CD4-positive, alpha-beta T cell treated with Interleukin-4 for 4 hours (primary cell): ENCODE results near the gene CCNQ.

ENCODE experiments used
- DNase-seq: peaks from one replicate; pipeline ENCODE4 v3.0.0-alpha.2; 2020

Gene CCNQ

DNA sequence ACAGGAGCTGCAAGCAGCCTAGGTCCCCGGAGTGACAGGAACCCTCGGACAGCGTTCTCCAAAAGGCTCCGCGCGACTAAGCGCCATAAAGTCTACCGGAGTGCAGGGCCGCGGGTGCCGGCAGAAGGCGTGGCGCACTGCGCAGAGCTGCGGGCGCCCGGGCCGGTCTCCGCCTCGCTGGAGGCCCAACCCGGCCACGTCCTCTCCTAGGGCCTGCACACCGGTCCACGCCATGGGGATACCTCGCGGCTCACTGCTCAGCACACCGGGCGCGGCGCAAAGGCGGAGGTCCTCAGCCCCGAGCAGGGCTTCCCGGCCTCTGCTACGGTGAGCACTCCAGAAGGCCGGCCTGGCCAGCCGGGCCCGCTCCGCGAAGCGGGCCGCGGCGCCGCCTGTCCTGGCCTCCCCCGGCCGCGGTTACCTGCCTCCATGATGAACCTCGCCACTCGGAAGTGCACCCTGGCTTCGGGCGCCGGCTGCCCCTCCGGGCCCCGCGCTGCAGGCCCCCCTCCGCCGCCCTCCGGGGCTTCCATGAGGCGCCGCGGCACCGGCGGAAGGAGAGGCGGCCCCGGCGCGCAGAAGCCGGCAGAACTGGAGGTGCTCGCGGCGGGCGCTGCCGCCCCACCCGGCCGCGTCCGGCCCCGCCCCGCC, at the start of gene CCNQ:
Gene CCNQ, minus strand, starts transcription at position 599 of the 651 bp plus-strand sequence. Its CDS starts 66 bp downstream, at position 533.
- no peak for DNase-seq

DNA sequence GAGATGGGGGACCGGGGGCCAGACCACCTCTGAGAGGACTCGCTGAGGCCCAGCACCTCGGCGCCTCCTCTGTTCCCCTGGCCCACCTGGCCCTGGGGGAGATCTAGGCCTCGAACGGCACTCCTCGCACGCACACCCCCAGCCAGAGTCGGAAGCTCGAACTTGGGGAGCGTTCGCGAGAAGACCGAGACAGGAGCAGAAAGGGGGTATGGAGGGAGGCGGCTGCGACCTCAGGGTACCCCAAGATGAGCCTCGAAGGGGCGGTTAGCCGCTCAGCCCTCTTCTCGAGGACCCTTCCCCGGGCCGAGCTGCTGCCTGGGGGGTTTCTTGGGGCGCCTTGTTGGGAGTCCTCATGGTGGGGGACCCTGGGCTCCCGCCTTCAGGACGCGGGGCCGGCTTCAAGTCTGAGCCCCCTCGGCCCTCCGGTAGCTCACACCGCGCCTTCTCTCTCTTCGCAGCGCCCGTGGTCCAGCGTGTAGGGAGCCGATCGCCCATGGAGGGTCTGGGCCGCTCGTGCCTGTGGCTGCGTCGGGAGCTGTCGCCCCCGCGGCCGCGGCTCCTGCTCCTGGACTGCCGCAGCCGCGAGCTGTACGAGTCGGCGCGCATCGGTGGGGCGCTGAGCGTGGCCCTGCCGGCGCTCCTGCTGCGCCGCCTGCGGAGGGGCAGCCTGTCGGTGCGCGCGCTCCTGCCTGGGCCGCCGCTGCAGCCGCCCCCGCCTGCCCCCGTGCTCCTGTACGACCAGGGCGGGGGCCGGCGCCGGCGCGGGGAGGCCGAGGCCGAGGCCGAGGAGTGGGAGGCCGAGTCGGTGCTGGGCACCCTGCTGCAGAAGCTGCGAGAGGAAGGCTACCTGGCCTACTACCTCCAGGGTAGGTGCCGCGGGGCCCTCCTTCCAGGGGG, 48.8 kb upstream of the CCNQ start:
- DNase-seq, result no peak

DNA sequence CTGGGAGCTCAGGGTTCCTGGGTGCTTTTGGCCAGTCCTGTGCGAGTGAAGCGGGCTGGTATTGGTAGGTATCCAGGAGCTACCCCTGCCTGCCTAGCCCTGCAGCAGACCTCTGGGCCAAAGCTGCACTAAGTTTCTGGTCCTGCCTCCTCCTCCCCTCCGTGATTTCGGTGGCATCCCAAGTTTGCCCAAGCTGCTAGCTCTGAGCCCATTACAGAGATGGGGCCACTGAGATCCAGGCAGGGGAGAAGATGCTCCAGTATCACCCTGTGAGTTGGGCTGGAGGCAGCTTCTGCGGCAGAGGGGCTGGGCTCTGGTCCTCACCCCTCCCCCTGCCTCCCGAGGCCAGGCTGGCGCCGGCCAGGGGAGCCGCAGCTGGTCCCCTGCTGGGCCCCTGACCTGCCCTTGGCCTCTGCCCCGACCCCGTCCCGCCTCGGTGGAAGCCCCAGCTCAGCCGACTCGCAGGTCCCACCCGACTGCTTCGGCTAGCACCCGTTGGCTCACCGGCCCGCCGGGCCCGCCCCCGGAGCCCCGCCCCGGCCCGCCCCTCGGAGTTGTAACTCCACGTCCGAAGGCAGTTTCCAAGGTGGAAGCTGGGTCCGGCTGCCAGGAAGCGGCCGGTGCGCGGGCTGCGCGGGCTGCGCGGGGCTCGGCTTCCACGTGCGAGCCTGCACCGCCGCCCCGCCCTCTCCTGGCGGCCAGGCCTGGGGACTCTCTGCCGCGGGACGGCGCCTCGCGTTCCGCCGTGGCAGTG, 47.9 kb upstream of the CCNQ start, which contains the start of gene DUSP9:
Gene DUSP9, plus strand, starts transcription at position 584 of the 754 bp plus-strand sequence. CDS start 751 bp downstream, outside the sequence.
- no peak for DNase-seq

DNA sequence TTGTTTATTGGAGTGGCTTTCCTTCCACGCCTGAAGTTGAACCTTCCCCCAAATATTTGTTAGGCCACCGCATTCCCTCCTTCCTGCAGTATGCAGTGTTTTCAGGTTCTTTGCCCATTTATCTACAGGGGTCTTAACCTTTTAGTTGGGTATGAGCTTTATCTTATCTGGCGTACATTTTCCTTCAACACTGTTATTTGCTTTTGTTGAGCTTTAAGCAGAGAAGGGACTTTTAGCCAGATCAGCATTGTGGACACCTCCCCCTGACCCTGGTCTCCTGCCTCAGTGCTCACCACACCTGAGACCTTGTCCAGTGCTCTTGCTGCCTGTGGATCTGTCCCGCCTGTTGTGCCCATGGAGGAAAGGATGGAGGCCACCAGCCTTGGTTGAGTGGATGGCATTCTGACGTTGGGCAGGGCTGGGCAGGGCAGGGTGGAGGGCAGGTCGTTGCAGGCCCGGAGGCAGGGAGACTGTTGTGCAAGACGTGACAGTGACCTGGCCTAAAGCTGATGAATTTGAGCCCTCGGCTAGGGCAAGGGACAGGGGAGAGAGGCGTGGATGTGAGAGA, 47.1 kb upstream of the CCNQ start:
- DNase-seq, result no peak

DNA sequence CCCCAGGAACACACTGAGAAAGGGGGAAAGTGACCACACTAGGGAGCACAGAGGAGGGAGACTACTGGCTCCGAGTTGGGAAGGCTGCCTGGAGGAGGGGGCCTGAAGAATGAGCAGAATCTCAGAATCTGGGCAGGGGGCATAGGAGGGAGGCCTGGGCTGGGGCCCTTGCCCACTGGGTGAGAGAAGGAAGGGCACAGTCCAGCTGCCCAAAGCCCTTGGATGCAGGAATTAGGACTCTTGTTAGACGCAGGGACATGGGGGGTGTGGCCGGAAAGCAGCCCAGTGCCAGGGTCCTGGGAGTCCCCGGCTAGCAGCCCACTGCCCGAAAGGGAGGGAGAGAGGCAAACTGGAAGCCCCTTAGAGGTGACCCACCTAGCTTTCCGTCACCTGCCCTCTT, 46.2 kb upstream of the CCNQ start:
- DNase-seq, result no peak

DNA sequence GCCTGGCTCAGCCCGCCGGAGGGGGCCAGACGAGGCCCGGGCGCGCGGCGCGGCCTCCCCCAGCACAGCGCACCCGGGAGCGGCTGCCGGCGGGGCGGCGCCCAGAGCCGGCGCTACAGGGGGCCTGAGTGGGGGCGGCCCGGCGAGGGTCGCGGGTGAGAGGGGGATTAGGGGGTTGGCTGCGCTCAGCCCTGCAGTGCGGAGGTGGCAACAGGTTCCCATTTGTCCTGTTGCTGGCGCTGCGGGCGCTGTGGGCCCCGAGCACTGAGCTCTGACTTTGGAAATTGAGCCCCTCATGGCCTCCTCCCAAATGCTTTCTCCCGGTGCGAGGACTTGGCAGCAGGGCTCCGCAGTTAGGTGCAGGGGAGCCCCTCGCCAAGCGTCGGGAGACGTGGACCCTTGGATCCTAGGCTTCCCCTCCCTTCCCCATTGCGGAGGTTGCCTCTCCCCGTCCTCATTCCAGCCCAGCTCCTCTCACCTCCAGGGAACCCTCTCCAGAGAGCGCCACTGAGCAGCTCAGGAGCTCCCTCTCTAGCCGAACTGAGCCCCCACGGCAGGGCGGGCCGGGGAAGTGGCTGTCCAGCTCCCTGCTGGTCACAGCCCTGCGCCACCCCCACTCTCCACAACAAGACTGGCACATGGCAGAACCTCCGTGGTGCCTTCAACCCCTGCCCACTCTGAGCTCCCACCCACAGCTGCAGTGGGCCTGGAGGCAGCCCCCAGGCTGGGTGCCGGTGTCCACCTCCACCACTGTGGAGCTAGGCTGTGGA, 45.6 kb upstream of the CCNQ start:
- DNase-seq, result no peak

DNA sequence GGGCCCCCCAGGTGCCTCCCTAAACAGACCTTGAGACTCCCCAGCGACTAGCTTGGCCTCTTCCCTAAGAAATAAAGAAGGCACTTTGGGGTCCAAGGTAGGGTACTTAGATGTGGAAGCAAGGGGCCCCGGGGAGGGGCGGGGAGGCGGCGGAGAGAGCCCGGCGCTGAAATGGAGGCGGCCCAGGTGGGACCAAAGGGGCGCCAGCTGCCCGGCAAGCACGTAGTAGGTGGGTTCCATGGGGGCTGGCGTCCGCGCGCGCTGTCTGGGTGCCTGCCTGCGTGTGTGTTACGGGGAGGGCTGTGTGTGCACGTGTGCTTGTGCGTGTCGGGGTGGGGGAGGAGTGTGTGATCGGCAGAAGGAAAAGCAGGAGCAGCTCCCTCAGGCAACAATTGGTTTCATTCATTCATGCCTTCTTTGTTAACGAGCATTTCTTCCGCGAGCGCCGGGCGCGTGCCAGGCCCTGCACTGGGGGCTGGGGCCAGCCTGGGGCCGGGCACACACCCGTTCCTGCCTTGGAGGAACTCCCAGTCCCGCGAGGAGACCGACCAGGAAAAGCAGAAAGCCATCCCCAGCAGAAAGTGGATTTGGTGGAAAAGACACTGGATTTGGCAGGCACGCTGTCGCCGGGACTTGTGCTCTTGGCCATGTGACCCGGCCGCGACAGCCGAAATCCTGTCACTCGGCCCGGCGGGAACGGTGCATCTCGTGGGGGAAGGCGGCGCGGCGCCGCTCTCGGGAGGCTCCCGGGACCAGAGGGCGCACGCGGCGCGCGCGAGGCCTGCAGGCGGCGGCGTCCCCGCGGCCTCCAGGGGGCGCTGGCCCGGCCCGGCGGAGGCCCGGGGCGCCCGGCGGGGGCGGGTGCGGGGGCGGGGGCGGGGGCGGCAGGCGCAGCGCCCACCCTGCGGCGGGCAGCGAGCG, 44.8 kb upstream of the CCNQ start:
- no peak for DNase-seq

DNA sequence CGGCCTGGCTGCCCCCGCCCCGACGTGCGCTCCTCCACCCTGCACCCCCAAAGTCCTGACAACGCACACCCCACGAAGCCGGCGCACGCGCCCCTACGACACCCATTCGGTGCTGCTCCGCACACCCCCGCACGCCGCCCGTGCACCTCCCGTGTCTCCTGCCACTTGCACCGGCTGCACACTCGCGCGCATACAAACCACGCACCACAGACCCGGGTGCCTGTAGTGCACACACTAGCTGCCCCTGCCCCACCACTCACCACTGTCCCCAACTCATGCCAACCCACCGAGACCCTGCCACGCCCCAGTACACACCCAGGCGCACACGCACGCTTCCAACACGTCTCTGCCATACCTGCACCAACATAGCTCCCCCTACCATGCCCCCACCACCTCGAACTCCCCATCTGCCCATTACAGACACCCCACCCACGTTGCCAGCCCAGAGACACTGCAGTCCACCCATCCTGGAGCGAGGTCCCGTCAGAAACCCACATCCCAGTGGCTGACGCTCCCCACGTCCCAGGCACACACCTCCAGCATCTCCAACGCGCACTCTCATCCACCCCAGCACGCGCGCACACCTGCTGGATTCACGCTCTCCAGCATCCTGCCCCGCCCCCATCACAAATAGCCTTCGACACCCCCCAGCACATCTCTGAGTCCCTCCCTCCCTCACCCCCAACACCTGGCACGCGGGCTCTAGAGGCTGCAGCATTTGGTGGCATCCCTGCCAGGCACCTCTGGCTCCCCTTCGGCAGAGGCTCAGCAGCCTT, 43.9 kb upstream of the CCNQ start:
- no peak for DNase-seq

DNA sequence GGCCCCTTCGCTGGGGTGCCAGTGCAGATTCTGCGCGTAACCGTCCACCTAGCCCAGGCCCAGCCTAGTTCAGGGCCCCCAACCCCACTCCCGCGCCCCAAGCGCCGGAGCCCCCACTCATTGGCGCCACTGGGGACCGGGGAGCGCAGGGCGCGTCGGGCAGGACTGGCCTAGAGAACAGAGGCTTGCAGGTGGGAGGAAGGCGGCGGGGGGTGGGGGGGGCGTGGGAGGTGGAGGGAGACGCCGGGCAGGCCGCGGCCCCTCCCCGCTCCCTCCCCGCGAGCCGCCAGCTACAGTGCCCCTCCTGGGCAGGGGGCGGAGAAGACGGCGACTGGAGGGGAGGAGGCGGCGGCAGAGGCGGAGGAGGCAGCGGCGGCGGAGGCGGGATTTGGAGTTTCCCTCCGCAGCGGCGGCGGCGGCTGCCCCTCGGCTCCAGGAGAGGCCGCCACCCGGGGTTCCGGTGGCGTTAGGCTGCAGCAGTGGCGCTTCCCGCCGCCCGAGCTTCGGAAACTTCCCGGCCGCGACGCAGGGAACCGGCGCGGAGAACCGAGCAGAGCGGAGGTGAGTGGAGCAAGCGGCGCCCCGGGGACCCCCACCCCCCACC, 43.2 kb upstream of the CCNQ start:
- DNase-seq, result no peak

DNA sequence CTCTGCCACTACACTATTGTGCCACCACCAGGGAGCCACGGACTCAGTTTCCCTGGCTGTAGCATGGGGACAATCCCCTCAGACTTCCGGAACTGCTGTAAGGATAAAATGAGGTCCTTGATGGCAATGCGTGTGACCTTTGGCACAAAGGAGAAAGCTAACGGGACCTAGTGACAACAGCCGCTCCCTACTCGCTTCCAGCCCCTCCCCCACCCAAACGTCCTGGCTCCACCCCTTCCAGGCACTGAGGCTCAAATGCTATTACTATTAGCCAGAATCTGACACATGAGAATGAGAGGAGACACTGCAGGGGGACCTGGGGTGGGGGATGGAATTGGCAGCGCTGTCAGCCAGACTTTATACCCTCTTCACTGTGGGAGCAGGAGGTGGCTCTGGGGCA, 42.7 kb upstream of the CCNQ start:
- no peak for DNase-seq

DNA sequence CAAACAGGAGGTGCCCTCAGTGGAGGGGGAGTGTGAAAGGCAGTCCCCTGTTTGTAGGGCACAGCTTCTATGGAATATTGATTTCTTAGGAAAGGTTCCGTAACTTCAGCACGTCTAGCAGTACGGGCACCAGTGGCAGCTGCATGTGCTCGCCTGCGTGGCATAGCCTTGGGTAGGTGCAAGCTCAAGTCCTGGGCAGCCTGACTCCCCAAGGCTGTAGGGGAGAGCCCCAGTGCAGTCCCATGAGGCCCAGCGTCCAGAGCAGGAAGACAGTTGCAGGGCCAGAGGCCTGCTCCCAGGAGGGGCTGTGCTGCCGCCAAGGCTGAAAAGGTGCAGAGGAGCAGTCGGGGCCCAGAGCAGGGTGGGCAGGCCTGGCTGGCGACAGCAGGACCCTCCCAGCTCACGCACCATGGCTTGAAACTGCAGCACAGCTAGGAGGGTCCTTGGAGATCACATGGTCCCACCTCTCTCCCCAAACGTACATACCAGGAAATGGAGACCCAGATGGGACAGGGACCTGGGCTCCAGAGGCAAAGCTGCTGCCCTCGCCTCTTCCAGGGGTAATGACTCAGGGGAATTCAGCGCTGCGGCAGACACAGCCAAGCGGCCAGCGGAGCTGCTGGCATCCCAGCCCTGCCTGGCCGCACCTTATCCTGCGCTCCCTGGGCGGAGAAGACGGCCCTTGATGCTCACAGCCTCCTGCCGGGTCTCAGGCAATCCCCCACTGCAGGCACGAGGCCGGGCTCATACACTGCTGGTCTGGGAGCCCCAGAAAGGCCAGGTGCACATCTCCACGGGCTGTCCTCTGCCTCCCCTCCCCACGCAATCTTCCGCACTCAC, 42.0 kb upstream of the CCNQ start:
- no peak for DNase-seq

DNA sequence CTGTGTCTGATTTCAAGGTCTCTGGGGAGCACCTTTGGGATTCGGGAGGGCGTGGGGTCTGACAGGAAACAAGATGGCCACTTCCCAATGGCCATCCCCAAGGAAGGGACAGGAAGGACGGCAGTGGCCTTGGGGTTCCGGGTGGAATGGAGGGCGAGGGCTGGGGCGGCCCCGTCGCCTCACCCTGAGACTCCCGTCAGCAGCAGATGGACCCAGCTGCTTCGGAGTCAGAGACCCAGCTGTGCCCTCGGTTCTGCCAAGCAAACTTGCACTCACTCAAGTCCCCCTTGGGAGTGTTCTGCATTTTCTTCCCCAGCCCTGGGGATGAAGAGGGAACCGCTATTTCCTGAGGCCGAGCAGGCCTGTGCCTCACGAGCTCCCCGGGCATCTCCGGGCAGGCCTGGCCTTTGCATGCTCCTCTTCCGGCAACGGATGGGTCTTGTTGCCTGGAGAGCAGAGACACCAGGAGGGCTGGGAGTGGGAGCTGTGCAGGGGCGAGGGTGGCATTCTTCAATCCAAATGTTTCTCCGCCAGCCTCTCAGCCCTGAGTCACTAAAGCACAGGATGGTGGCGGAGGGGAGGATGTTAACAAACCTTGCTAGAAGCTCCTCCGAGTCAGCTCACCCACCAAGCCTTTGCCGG, 41.2 kb upstream of the CCNQ start:
- DNase-seq, result no peak

DNA sequence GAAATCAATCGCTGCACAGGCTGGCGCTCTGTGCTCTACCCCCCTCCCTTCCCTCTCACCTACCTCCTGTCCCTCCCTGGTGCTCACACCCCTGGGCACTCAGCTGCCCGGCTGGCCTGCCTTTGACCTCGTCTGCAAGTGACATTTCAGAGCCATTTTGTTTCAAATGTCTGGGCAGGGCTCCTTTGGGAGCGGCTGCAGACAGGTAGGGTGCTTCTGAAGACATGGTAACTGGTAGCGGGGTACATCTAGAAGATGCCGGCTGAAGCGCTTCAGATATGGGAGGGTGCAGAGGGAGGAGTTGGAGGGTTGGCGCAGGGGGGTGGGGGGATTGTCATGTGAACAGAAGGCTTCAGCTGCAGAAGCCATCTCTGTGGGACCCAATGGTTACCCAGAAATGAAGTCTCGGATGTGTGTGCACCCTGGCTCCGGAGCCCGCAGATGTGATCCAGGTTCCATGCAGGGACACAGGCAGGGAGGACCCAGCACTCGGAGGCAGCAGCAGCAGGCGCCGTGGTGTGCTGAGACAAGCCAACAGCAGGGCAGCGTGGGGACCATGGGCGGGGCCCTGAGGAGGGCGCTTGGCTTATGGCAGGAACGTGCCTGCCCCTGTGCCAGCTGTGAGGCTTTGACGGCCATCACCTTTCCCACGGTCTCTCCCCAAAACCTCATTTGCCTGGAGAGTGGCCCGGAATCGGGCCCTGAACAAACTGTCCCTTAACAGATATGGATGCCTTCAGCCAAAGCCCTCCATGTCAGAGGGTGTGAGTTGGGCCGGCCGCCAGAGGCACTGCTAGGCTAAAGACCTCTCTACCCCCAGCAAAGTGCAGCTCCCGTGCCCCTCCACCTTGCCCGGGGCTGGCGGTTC, 40.5 kb upstream of the CCNQ start:
- no peak for DNase-seq

DNA sequence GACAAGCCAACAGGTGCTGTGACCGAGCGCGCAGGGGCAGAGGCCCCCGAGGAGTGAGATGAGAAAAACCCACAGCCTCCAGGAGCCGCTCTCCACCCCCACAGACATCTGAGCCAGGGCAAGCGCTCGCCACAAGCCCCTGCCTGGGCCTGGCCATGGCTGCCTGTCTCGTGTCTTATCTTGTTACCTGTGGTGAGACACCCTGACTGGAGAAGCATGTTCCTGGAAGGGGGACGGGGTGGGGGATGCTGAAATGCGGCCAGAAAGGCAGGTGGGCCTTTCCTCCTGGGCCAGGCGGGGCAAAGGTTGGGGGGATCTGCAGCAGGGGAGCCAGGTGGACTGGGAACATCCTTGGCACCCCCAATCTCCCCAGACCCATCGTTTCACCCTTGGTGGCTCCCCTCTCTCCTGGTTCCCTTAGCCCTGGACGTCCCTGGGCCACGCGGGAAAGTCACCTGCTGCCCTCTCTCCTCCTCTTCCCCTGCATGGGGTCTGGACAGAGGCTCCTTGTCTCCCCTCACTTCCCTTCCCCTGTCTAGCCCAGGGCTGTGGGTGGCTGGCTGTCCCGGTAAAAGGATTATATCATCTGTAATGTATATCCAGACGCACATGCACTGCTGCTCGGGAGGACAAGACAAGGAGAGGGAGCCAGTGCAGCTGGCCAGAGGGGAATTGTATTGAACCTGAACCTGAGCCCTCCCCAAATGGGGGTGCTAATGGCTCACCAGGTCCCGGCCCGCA, 39.7 kb upstream of the CCNQ start:
- DNase-seq, result no peak

DNA sequence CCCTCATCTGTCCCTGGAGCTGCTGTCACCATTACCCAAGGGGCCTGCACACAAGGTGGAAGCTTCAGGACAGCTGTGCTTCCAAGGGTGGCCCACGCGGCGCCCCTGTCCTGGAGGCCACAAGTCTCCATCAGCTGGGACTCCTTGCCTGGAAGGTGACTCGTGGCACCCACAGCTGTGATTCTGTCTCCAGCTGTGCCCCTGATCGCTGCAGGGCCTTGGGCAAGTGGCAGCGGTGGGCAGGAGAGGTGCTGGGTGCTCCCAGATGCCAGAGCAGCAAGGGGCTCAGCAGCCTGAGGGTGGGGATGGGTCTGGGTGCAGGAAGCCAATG, 39.1 kb upstream of the CCNQ start:
- no peak for DNase-seq

DNA sequence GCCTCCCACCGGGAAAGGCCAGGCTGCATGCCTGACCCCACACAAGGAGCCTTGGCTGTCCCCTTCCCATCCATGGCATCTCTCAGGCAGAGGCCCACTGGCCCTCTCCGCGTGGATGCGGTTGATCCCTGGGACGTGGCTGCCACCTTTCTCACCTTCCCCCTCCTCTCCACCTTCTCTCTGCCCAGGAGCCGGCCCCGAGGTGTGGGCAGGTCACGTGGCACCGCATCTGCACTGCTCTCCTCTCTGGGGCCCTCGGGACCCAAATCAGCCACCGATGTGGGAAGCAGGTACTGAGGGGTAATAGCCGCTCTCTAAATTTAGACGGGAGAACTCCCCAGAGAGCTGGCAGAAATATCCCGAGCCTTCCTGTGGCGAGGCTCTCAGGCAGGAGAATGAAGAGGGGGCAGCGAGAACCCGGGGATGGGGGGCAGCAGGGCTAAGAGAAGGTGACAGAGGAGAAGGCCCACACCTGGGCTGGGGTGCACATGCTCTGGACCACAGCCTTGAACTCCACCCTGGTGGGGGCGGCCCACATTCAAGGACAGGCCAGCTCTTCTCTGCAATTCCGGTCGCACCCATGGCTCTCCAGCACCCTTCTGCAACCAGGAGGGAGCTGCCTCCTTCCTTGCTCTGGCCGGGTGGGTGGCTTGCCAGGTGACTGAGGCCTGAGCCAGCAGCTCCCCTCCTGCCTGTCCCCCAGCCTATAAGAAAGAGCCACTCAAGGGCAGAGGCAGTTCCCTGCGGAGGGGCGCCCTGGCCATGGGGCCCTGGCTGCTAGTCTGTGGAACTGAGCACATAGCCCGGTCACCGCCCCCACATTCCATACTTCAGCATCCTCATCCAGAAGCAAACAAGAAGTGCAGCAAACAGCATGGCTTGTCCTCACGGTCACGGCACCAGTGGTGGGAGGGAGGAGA, 38.4 kb upstream of the CCNQ start:
- DNase-seq, result no peak
